Measurements from ENCODE around the gene CACNA2D2.

GRCh38 chr3:50551681-50552435 is 48.4 kb upstream of the CACNA2D2 start:
- TF ChIP-seq, protein P1, sequence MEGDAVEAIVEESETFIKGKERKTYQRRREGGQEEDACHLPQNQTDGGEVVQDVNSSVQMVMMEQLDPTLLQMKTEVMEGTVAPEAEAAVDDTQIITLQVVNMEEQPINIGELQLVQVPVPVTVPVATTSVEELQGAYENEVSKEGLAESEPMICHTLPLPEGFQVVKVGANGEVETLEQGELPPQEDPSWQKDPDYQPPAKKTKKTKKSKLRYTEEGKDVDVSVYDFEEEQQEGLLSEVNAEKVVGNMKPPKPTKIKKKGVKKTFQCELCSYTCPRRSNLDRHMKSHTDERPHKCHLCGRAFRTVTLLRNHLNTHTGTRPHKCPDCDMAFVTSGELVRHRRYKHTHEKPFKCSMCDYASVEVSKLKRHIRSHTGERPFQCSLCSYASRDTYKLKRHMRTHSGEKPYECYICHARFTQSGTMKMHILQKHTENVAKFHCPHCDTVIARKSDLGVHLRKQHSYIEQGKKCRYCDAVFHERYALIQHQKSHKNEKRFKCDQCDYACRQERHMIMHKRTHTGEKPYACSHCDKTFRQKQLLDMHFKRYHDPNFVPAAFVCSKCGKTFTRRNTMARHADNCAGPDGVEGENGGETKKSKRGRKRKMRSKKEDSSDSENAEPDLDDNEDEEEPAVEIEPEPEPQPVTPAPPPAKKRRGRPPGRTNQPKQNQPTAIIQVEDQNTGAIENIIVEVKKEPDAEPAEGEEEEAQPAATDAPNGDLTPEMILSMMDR (IDR thresholded peaks at IDR 0.05; ENCODE audit: insufficient read depth, low read length), result no peak
- no peak for TF ChIP-seq POLR2AphosphoS5 (IDR thresholded peaks at IDR 0.05; ENCODE audit: low read depth)
